Activated CD8-positive, alpha-beta memory T cell treated with anti-CD3 and anti-CD28 coated beads for 4 hours (primary cell): ENCODE measurements around the gene CDK8.

Source experiments
- DNase-seq, 2 donors: peaks; one replicate each; pipeline ENCODE4 v3.0.0-alpha.2; 2020; ENCODE audit warnings: low read depth in 2 of 2

CDK8 gene

DNA sequence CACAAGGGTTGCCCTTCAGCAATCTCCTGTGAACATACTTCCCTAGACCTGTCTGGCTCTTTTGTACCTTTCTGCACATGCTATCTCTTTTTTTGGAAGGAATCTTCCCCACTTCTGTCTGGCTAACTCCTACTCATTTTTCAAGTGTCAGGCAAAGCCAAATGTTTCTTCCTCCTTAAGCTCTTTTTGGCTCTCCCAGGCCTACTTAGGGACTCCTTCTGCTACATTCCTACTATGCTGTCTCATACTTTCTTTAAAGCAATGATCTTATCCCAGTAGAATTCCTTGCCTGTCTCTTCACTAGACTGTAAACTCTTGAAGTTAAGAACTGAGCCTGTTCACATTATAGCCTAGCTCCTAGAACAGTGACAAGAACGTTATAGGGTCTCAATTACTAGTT lies 188.6 kb downstream of the CDK8 start:
- DNase-seq = no peak

DNA sequence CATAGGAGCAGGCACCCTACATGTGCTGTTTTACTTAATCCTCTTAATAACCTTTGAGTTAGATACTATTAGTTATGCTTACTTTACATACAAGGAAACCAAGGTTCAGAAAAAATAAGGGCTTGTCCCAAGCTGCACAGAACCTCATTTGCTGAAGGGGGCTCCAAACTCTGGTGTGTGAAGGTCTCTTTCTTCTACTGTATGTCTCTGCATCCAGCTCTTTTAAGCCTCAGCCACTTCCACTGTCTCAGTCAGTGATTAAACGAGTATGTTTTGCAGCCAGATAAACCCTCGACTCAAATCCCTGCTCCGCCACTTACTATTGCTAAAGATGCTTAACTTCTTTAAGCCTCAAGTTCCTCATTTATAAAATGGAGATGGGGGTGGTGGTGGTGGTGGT lies 191.2 kb downstream of the CDK8 start:
- no peak for DNase-seq

DNA sequence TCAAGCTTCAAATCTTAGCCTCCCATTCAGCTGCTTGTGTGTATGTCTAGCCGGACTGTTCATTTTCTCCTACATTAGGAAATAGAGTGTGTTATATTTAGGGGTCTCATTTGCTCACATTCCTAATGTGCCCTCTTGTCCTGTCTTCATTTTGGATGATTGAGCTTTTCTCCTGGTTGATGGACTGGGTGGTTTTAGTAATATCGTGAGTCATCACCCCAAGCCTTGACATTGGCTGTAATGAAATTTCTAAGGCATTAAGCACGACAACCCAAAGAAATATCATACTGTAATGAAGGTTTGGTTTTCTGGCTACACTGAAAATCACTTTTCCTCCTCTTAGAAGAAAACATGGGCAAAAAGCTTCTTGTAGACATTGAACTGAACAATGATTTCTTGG lies 192.8 kb downstream of the CDK8 start:
- DNase-seq = no peak

DNA sequence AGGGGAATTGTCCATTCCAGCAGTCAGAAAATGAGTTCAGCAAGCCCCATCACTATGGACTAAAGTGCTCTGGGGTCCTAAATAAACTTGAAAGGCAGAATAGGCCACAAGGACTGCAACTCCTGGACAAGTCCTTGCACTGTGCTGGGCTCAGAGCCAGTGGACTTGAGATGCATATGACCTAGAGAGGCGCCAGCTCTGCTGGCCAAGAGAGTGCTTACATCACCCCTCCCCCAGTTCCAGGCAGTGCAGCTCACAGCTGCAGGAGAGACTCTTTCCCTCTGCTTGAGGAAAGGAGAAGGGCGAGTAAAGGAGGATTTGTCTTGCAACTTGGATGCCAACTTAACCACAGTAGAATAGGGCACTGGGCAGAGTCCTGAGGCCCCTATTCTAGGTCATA lies 194.1 kb downstream of the CDK8 start:
- DNase-seq = no peak

DNA sequence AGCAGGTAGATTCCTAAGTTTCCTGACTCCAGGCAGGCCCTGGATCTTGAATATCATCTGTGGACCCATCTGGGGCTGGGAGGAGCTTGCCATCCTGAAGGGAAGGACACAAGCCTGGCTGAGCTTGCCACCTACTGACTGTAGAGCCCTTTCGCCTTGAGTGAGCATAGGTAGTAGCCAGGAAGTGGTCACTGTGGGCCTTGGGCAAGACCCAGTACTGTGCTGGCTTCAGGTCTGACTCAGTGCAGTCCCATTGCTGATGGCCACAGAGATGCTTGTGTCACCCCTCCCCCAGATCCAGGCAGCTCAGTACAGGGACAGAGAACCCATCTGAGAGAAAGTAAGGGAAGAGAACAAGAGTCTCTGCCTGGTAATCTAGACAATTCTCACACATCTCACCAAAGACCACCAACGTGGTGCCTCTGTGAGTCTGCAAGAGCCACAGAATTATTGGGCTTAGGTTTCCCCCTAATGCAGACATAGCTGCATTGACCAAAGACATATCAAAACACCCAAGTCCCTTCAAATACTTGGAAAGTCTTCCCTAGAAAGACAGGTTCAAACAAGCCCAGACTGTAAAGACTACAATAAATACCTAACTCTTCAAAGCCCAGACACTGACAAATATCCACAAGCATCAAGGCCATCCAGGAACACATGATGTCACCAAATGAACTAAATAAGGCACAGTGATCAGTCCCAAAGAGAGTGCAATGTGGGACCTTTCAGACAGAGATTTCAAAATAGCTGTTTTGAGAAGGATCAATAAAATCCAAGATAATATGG lies 195.3 kb downstream of the CDK8 start:
- DNase-seq = no peak
